ENCODE measurements around the gene RIPK1. TPM values are rescaled to one million over a fixed set of nuclear protein-coding genes. Genes with fewer than 3 reads are reported as not detected.
"Not testable (repeated sequence)": the region's sequence is repeated elsewhere in the genome, so short reads cannot be mapped to it uniquely, and the experiment has no call there.

The RIPK1 gene
- polyA plus RNA-seq, 2 of the 4 experiments (the other 2 are of a cell fraction), result 10.6 to 14.3 TPM

GRCh38 chr6:3156184-3157130, 88.2 kb downstream of the RIPK1 start:
- ATAC-seq, result peak; percentile 11 to 20; a peak in 3 of 6 replicates
- Histone ChIP-seq H3K27ac (peak overlapping the region; percentile 96 to 99), H3K4me1 (peaks cover 23% of the 10 kb centered on the region), H3K4me3 (peak overlapping the region; percentile 100), H3K4me2 (peak overlapping the region; percentile 94)
- 0 out of 2 replicates have a peak, but pooled peaks have one; percentile 12 for TF ChIP-seq REST (IDR thresholded peaks at IDR 0.05)
- FAIRE-seq; DNase-seq (ENCODE audit: low read depth in 1 of 2, low spot score in 1 of 2); H3K9me3 ChIP-seq: not testable (repeated sequence)
- WGBS (ENCODE audit: missing lambda C conversion rate), result 22% methylated on average over 18 of the region's 32 CpGs
- ChIA-PET POLR2A (interaction anchor here (1.1 to 2.2 kb wide), 4 partner anchors 38 to 94 kb away, joined by 4 to 18 read pairs (median 8); partner anchors contain the start of gene BPHL), CTCF (interaction anchor here (0.7 to 2.2 kb wide), 15 partner anchors 9 to 103 kb away, joined by 3 to 8 read pairs (median 5); partner anchors contain the start of gene PSMG4)

GRCh38 chr6:3157131-3157933, 89.0 kb downstream of the RIPK1 start, which contains the start of gene TUBB2A:
Gene TUBB2A, minus strand, starts transcription at chr6:3157544. Its CDS starts 81 bp downstream, at chr6:3157463.
- ATAC-seq (peak; percentile 64 to 72), DNase-seq (ENCODE audit: low read depth in 1 of 2, low spot score in 1 of 2) (peak; percentile 63 to 65), FAIRE-seq (no peak)
- H3K4me3 ChIP-seq, result peak within 1 kb of the TSS; percentile 100
- ChIA-PET POLR2A (interaction anchor here (1.1 to 2.2 kb wide), 4 partner anchors 39 to 93 kb away, joined by 4 to 18 read pairs (median 8); partner anchors contain the start of gene BPHL), CTCF (interaction anchor here (0.7 to 2.2 kb wide), 17 partner anchors 9 to 102 kb away, joined by 3 to 8 read pairs (median 4); partner anchors contain the start of gene PSMG4)
- peaks cover 27% of the 10 kb centered on the region for H3K4me1 ChIP-seq
- H3K27ac ChIP-seq, result peak within 1 kb of the TSS; percentile 96 to 99
- 7% methylated on average over 9 of the region's 95 CpGs for whole genome bisulfite sequencing (ENCODE audit: missing lambda C conversion rate)
- peak within 1 kb of the TSS; percentile 94 for H3K4me2 ChIP-seq
- H3K9me3 ChIP-seq, result no peaks in the 10 kb centered on the region
- TF ChIP-seq RCOR1 (IDR thresholded peaks at IDR 0.05; ENCODE audit: low read depth, low read length) (no peak), MAZ (IDR thresholded peaks at IDR 0.05; ENCODE audit: borderline replicate concordance, low read depth, low read length) (no peak), TFCP2L1 (CRISPR knock-in tag; IDR thresholded peaks at IDR 0.05) (no peak), HEYL (CRISPR knock-in tag; IDR thresholded peaks at IDR 0.05) (no peak), CBX8 (IDR thresholded peaks at IDR 0.05) (no peak), ESRRA (IDR thresholded peaks at IDR 0.05; ENCODE audit: borderline replicate concordance, low read length) (no peak), NFE2L2 (conservative IDR thresholded peaks at IDR 0.05; ENCODE audit: low read length) (no peak), PHF8 (IDR thresholded peaks at IDR 0.05; ENCODE audit: borderline replicate concordance, low read depth) (peak; percentile 75; the same call in 1 of the 2 replicates), MAFK (IDR thresholded peaks at IDR 0.05; ENCODE audit: partially characterized antibody) (no peak), POLR2AphosphoS2 (conservative IDR thresholded peaks at IDR 0.05; ENCODE audit: low read length) (no peak), ZC3H11A (IDR thresholded peaks at IDR 0.05) (no peak), NR3C1 (IDR thresholded peaks at IDR 0.05) (no peak), MYC (IDR thresholded peaks at IDR 0.05; ENCODE audit: borderline replicate concordance, low read length) (no peak), CEBPB (IDR thresholded peaks at IDR 0.05) (no peak), ATOH8 (CRISPR knock-in tag; IDR thresholded peaks at IDR 0.05; ENCODE audit: low read depth) (no peak), JUN (IDR thresholded peaks at IDR 0.05) (peak; percentile 58 to 72; a peak in 3 of 5 replicates), ZSCAN20 (CRISPR knock-in tag; IDR thresholded peaks at IDR 0.05) (no peak), POLR2A (IDR thresholded peaks at IDR 0.05; ENCODE audit: low read length) (peak; percentile 93), EHF (CRISPR knock-in tag; IDR thresholded peaks at IDR 0.05) (no peak), FOSB (CRISPR knock-in tag; IDR thresholded peaks at IDR 0.05) (no peak), FOSL2 (IDR thresholded peaks at IDR 0.05) (no peak), FOSL2 (CRISPR knock-in tag; IDR thresholded peaks at IDR 0.05) (peak; percentile 66), HOXB5 (CRISPR knock-in tag; IDR thresholded peaks at IDR 0.05) (no peak), PBX3 (IDR thresholded peaks at IDR 0.05) (no peak), BCL3 (IDR thresholded peaks at IDR 0.05) (peak; percentile 49; the same call in 1 of the 3 replicates), RAD21 (conservative IDR thresholded peaks at IDR 0.05 in 1 of 2, IDR thresholded peaks at IDR 0.05 in 1 of 2) (peak in 1 of 2 experiments; percentile 46; a peak in 2 of 5 replicates), SMC3 (IDR thresholded peaks at IDR 0.05) (peak; percentile 47; the same call in 2 of the 3 replicates)
